Measurements from ENCODE around the gene BPIFB4.

DNA sequence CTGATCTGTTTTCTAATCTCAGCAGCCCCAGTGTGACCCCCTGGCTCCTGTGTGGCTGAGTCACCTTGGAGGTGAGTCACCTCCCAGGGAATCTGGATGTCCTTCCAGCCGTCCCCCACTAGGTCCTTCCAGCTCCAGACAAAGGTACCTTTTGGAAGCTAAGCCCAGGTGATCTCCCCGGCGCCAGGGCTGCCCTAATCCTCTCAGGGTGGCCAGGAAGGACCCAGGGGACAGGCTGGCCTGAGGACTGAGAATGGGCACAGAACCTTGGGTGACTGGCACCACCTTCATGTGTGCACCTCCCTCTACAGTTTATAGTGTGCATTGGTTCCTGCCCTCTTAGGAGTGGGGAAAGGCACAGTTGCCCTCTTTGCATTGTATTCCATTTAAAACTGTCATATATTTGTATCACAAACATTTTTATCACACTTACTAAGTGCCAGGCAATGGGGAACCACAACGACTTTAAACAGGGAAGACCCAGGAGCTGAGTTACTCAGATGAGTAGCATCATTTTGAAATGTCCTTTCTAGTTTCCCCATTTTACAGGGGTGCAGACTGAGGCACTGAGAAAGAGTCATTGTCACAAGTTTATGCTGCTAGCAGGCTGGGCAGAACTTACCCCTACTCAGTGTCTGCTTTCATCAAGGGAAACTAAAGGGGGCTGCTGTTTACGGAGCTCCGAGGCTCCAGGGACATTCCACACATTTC lies 2.6 kb upstream of the BPIFB4 start:
- TF ChIP-seq, protein P1, sequence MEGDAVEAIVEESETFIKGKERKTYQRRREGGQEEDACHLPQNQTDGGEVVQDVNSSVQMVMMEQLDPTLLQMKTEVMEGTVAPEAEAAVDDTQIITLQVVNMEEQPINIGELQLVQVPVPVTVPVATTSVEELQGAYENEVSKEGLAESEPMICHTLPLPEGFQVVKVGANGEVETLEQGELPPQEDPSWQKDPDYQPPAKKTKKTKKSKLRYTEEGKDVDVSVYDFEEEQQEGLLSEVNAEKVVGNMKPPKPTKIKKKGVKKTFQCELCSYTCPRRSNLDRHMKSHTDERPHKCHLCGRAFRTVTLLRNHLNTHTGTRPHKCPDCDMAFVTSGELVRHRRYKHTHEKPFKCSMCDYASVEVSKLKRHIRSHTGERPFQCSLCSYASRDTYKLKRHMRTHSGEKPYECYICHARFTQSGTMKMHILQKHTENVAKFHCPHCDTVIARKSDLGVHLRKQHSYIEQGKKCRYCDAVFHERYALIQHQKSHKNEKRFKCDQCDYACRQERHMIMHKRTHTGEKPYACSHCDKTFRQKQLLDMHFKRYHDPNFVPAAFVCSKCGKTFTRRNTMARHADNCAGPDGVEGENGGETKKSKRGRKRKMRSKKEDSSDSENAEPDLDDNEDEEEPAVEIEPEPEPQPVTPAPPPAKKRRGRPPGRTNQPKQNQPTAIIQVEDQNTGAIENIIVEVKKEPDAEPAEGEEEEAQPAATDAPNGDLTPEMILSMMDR (IDR thresholded peaks at IDR 0.05), result peak in 4 of 12 donors; percentile 9 to 44 (median 12)
- TF ChIP-seq POLR2A (IDR thresholded peaks at IDR 0.05), result no peak

All from heart left ventricle (tissue), 13 donors.